ENCODE measurements around the gene COQ9.

DNA sequence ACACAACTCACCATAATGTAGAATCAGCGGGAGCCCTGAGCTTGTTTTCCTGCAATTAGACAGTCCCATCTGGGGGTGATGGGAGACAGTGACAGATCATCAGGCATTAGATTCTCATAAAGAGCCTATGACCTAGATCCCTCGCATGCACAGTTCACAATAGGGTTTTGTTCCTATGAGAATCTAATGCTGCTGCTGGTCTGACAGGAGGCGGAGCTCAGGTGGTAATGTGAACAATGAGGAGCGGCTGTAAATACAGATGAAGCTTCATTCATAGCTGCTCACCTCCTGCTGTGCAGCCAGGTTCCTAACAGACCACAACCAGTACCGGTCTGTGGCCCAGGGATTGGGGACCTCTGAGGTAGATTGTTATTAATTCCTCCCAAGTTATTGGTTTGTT lies 42.0 kb downstream of the COQ9 start:
- TF ChIP-seq, protein P1, sequence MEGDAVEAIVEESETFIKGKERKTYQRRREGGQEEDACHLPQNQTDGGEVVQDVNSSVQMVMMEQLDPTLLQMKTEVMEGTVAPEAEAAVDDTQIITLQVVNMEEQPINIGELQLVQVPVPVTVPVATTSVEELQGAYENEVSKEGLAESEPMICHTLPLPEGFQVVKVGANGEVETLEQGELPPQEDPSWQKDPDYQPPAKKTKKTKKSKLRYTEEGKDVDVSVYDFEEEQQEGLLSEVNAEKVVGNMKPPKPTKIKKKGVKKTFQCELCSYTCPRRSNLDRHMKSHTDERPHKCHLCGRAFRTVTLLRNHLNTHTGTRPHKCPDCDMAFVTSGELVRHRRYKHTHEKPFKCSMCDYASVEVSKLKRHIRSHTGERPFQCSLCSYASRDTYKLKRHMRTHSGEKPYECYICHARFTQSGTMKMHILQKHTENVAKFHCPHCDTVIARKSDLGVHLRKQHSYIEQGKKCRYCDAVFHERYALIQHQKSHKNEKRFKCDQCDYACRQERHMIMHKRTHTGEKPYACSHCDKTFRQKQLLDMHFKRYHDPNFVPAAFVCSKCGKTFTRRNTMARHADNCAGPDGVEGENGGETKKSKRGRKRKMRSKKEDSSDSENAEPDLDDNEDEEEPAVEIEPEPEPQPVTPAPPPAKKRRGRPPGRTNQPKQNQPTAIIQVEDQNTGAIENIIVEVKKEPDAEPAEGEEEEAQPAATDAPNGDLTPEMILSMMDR (conservative IDR thresholded peaks at IDR 0.05; ENCODE audit: low read depth in 2 of 2), result no peak
- no peak for TF ChIP-seq ZNF331 (CRISPR knock-in tag; IDR thresholded peaks at IDR 0.05; ENCODE audit: low read depth)
- no peak for TF ChIP-seq POLR2AphosphoS5 (IDR thresholded peaks at IDR 0.05; ENCODE audit: low read depth)
- TF ChIP-seq, protein P2, sequence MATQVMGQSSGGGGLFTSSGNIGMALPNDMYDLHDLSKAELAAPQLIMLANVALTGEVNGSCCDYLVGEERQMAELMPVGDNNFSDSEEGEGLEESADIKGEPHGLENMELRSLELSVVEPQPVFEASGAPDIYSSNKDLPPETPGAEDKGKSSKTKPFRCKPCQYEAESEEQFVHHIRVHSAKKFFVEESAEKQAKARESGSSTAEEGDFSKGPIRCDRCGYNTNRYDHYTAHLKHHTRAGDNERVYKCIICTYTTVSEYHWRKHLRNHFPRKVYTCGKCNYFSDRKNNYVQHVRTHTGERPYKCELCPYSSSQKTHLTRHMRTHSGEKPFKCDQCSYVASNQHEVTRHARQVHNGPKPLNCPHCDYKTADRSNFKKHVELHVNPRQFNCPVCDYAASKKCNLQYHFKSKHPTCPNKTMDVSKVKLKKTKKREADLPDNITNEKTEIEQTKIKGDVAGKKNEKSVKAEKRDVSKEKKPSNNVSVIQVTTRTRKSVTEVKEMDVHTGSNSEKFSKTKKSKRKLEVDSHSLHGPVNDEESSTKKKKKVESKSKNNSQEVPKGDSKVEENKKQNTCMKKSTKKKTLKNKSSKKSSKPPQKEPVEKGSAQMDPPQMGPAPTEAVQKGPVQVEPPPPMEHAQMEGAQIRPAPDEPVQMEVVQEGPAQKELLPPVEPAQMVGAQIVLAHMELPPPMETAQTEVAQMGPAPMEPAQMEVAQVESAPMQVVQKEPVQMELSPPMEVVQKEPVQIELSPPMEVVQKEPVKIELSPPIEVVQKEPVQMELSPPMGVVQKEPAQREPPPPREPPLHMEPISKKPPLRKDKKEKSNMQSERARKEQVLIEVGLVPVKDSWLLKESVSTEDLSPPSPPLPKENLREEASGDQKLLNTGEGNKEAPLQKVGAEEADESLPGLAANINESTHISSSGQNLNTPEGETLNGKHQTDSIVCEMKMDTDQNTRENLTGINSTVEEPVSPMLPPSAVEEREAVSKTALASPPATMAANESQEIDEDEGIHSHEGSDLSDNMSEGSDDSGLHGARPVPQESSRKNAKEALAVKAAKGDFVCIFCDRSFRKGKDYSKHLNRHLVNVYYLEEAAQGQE (IDR thresholded peaks at IDR 0.05; ENCODE audit: unreplicated experiment), result no peak
- TF ChIP-seq CREB1 (CRISPR knock-in tag; IDR thresholded peaks at IDR 0.05; ENCODE audit: low read depth), result no peak
- TF ChIP-seq EZH2 (IDR thresholded peaks at IDR 0.05; ENCODE audit: low read depth, unreplicated experiment), result no peak
- TF ChIP-seq EZH2phosphoT487 (IDR thresholded peaks at IDR 0.05; ENCODE audit: unreplicated experiment), result no peak
- TF ChIP-seq STAT1 (IDR thresholded peaks at IDR 0.05; ENCODE audit: unreplicated experiment), result no peak
- no peak for TF ChIP-seq NANOG (IDR thresholded peaks at IDR 0.05; ENCODE audit: borderline replicate concordance)
- no peak for TF ChIP-seq JUNB (IDR thresholded peaks at IDR 0.05; ENCODE audit: unreplicated experiment)
- TF ChIP-seq ZNF114 (CRISPR knock-in tag; IDR thresholded peaks at IDR 0.05), result no peak
- TF ChIP-seq, protein P3, sequence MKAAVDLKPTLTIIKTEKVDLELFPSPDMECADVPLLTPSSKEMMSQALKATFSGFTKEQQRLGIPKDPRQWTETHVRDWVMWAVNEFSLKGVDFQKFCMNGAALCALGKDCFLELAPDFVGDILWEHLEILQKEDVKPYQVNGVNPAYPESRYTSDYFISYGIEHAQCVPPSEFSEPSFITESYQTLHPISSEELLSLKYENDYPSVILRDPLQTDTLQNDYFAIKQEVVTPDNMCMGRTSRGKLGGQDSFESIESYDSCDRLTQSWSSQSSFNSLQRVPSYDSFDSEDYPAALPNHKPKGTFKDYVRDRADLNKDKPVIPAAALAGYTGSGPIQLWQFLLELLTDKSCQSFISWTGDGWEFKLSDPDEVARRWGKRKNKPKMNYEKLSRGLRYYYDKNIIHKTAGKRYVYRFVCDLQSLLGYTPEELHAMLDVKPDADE (IDR thresholded peaks at IDR 0.05), result no peak
- TF ChIP-seq, protein P4, sequence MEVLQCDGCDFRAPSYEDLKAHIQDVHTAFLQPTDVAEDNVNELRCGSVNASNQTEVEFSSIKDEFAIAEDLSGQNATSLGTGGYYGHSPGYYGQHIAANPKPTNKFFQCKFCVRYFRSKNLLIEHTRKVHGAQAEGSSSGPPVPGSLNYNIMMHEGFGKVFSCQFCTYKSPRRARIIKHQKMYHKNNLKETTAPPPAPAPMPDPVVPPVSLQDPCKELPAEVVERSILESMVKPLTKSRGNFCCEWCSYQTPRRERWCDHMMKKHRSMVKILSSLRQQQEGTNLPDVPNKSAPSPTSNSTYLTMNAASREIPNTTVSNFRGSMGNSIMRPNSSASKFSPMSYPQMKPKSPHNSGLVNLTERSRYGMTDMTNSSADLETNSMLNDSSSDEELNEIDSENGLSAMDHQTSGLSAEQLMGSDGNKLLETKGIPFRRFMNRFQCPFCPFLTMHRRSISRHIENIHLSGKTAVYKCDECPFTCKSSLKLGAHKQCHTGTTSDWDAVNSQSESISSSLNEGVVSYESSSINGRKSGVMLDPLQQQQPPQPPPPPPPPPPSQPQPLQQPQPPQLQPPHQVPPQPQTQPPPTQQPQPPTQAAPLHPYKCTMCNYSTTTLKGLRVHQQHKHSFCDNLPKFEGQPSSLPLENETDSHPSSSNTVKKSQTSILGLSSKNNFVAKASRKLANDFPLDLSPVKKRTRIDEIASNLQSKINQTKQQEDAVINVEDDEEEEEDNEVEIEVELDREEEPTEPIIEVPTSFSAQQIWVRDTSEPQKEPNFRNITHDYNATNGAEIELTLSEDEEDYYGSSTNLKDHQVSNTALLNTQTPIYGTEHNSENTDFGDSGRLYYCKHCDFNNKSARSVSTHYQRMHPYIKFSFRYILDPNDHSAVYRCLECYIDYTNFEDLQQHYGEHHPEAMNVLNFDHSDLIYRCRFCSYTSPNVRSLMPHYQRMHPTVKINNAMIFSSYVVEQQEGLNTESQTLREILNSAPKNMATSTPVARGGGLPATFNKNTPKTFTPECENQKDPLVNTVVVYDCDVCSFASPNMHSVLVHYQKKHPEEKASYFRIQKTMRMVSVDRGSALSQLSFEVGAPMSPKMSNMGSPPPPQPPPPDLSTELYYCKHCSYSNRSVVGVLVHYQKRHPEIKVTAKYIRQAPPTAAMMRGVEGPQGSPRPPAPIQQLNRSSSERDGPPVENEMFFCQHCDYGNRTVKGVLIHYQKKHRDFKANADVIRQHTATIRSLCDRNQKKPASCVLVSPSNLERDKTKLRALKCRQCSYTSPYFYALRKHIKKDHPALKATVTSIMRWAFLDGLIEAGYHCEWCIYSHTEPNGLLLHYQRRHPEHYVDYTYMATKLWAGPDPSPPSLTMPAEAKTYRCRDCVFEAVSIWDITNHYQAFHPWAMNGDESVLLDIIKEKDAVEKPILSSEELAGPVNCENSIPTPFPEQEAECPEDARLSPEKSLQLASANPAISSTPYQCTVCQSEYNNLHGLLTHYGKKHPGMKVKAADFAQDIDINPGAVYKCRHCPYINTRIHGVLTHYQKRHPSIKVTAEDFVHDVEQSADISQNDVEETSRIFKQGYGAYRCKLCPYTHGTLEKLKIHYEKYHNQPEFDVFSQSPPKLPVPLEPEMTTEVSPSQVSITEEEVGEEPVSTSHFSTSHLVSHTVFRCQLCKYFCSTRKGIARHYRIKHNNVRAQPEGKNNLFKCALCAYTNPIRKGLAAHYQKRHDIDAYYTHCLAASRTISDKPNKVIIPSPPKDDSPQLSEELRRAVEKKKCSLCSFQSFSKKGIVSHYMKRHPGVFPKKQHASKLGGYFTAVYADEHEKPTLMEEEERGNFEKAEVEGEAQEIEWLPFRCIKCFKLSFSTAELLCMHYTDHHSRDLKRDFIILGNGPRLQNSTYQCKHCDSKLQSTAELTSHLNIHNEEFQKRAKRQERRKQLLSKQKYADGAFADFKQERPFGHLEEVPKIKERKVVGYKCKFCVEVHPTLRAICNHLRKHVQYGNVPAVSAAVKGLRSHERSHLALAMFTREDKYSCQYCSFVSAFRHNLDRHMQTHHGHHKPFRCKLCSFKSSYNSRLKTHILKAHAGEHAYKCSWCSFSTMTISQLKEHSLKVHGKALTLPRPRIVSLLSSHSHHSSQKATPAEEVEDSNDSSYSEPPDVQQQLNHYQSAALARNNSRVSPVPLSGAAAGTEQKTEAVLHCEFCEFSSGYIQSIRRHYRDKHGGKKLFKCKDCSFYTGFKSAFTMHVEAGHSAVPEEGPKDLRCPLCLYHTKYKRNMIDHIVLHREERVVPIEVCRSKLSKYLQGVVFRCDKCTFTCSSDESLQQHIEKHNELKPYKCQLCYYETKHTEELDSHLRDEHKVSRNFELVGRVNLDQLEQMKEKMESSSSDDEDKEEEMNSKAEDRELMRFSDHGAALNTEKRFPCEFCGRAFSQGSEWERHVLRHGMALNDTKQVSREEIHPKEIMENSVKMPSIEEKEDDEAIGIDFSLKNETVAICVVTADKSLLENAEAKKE (CRISPR knock-in tag; IDR thresholded peaks at IDR 0.05), result no peak

Measured in GM23338 (cell line).